PC-3 (cell line): ENCODE measurements around the gene MED13. TPM values are rescaled to one million over a fixed set of nuclear protein-coding genes. Genes with fewer than 3 reads are reported as not detected.

ENCODE experiments used
- ATAC-seq: fragments of 200-7000 bp; cut with Tn5 transposase; 2 replicates; pipeline ENCODE4 v1.9.1; 2020; ENCODE audit warnings: mild to moderate bottlenecking, moderate library complexity
- BruUV-seq: library from RNA; stranded (reverse); fragments of 400-500 nt; replicated peaks from 2 replicates; lab custom pipeline; 2021; lab: Mats Ljungman, UMichigan
- CTCF ChIA-PET: fragments of 300-600 bp; sonication (Branson Sonifier 250); formaldehyde crosslinking; loops from one replicate; lab custom pipeline; 2022; ENCODE audit warnings: antibody characterized with exemption; lab: Charles Lee
- POLR2A ChIA-PET: fragments of 300-600 bp; sonication (Branson Sonifier 250); formaldehyde crosslinking; loops from one replicate; lab custom pipeline; 2022; ENCODE audit warnings: antibody characterized with exemption; ENCODE audit not compliant: unreplicated experiment; lab: Charles Lee
- DNase-seq: peaks from one replicate; pipeline ENCODE4 v3.0.0-alpha.2; 2015
- H2AFZ ChIP-seq: fragments of 300-600 bp; sonication (generic); 2 replicates; pipeline ENCODE4 v1.6.0; 2016; ENCODE audit warnings: antibody characterized with exemption, low read length
- H3F3A ChIP-seq: fragments of 300-600 bp; sonication (generic); one replicate; pipeline ENCODE4 v1.6.0; 2017; ENCODE audit warnings: antibody characterized with exemption, low read length, control low read depth, mild to moderate bottlenecking; ENCODE audit not compliant: unreplicated experiment
- H3K27ac ChIP-seq: fragments of 300-600 bp; sonication (generic); 2 replicates; pipeline ENCODE4 v1.5.1; 2016; ENCODE audit warnings: mild to moderate bottlenecking, low read length
- H3K27me3 ChIP-seq: fragments of 300-600 bp; sonication (generic); 2 replicates; pipeline ENCODE4 v1.6.1; 2016; ENCODE audit warnings: low read length, mixed read lengths
- H3K36me3 ChIP-seq: fragments of 300-600 bp; sonication (generic); 2 replicates; pipeline ENCODE4 v1.6.1; 2016; ENCODE audit warnings: low read depth, mixed run types, low read length, mixed read lengths
- H3K4me1 ChIP-seq: fragments of 300-600 bp; sonication (generic); 2 replicates; pipeline ENCODE4 v1.5.1; 2016; ENCODE audit warnings: low read length; ENCODE audit not compliant: insufficient read depth
- H3K4me2 ChIP-seq: fragments of 300-600 bp; sonication (generic); 2 replicates; pipeline ENCODE4 v1.6.0; 2016; ENCODE audit warnings: low read length
- H3K4me3 ChIP-seq: fragments of 300-600 bp; sonication (generic); 2 replicates; pipeline ENCODE4 v1.5.1; 2016; ENCODE audit warnings: mild to moderate bottlenecking, low read length, mixed read lengths
- H3K79me2 ChIP-seq: fragments of 300-600 bp; sonication (generic); 2 replicates; pipeline ENCODE4 v1.6.1; 2017; ENCODE audit warnings: low read length, mixed read lengths
- H3K9ac ChIP-seq: fragments of 300-600 bp; sonication (generic); 2 replicates; pipeline ENCODE4 v1.6.0; 2016; ENCODE audit warnings: mild to moderate bottlenecking, low read length
- H3K9me2 ChIP-seq: fragments of 300-600 bp; sonication (generic); replicated peaks from 2 replicates; pipeline ENCODE4 v1.6.1; 2016; ENCODE audit warnings: mixed run types, low read length, mixed read lengths
- H3K9me3 ChIP-seq: fragments of 300-600 bp; sonication (generic); 2 replicates; pipeline ENCODE4 v1.6.1; 2016; ENCODE audit warnings: low read length, mixed read lengths
- H4K20me1 ChIP-seq: fragments of 300-600 bp; sonication (generic); 2 replicates; pipeline ENCODE4 v1.6.1; 2016; ENCODE audit warnings: low read length, mixed read lengths
- CTCF ChIP-seq: fragments of 300-600 bp; sonication (generic); conservative IDR thresholded peaks from 2 replicates; pipeline ENCODE4 v1.5.1; 2017; ENCODE audit warnings: antibody characterized with exemption, low read depth, mild to moderate bottlenecking, low read length
- EZH2 ChIP-seq: fragments of 300-600 bp; sonication (generic); IDR thresholded peaks from one replicate; pipeline ENCODE4 v1.6.1; 2017; ENCODE audit warnings: antibody characterized with exemption, mild to moderate bottlenecking, low read length; ENCODE audit not compliant: unreplicated experiment
- EZH2phosphoT487 ChIP-seq: fragments of 300-600 bp; sonication (generic); IDR thresholded peaks from 2 replicates; pipeline ENCODE4 v1.6.1; 2018; ENCODE audit warnings: mild to moderate bottlenecking, antibody characterized with exemption, low read length, borderline replicate concordance
- intact Hi-C: fragments of 100-400 bp; cut with micrococcal nuclease; formaldehyde crosslinking; loops from 2 replicates; pipeline ENCODE4 v1.9.0; 2023
- total RNA-seq: library from RNA; depleted of rRNA; stranded (reverse); fragments of >200 nt; gene quantifications from 2 replicates; pipeline ENCODE4 v1.2.3, GENCODE V29; 2014

MED13 gene
- total RNA-seq, 1 experiment from 2014 or later: 36.8 TPM

DNA sequence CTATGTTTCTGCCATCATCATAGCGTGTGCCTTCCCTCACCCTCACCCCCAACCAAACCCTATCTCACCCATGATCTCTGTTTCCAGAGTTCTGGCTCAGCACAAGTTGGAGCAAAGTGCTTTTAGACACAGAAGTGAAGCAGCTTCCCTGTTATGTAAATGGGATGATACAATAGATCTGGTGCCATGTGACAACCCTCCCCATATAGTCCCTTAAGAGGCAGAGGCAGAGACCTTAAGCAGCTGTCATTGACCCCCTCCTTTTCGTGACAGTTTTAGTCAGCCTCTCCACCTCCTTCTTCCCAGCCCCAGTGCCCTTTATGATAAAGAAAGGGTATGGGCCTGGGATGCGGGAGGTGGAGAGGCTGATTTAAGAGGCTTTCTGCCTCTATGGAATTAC is 40.3 kb upstream of the MED13 start:
- H3F3A ChIP-seq: no peaks in the 10 kb centered on the region
- H3K4me3 ChIP-seq: no peak overlapping the region
- ATAC-seq: no peak
- intact Hi-C loops: loop anchor here (5.0 kb wide), 3 partner anchors 108 to 468 kb away; no protein-coding TSS in a partner anchor
- TF ChIP-seq CTCF (no peak), EZH2 (no peak), EZH2phosphoT487 (no peak)
- no TSS peak for BruUV-seq
- H4K20me1 ChIP-seq: no peaks in the 10 kb centered on the region
- POLR2A ChIA-PET: no interaction called here
- H3K79me2 ChIP-seq: no peaks in the 10 kb centered on the region
- no peak overlapping the region for H2AFZ ChIP-seq
- no peak overlapping the region for H3K27ac ChIP-seq
- CTCF ChIA-PET: no interaction called here
- H3K9me3 ChIP-seq: no peaks in the 10 kb centered on the region
- DNase-seq: no peak
- H3K4me1 ChIP-seq: peaks cover 7% of the 10 kb centered on the region
- no peaks in the 10 kb centered on the region for H3K9me2 ChIP-seq
- H3K27me3 ChIP-seq: no peaks in the 10 kb centered on the region
- H3K36me3 ChIP-seq: no peaks in the 10 kb centered on the region
- no peak overlapping the region for H3K4me2 ChIP-seq
- no peak overlapping the region for H3K9ac ChIP-seq

DNA sequence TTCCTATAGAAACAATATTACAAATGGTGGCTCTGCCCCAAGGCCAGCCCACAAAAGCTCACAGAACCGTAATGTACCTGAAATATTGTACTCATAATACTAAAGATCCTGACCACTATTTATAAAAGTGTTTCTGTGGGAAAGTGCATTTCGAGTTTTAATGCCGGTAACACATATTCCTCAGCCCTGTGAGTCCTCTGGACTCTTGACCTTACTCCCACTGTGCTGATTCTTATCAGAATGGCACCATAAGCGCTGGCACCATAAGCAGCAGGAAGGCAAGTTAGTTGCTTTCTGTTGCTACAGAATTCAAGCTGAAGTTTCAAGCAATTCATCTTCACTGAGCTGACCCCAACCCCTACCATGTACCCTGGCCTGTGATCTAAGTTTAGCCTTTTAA is 36.4 kb upstream of the MED13 start:
- H3K9me3 ChIP-seq: no peaks in the 10 kb centered on the region
- no peak overlapping the region for H3K9ac ChIP-seq
- TF ChIP-seq EZH2 (no peak), CTCF (no peak)
- no peaks in the 10 kb centered on the region for H3K9me2 ChIP-seq
- no peak overlapping the region for H3K4me3 ChIP-seq
- H3K4me2 ChIP-seq: no peak overlapping the region
- no peaks in the 10 kb centered on the region for H3F3A ChIP-seq
- H3K4me1 ChIP-seq: no peaks in the 10 kb centered on the region
- no TSS peak for BruUV-seq
- H4K20me1 ChIP-seq: no peaks in the 10 kb centered on the region
- H3K36me3 ChIP-seq: no peaks in the 10 kb centered on the region
- ATAC-seq (no peak), DNase-seq (no peak)
- intact Hi-C loops: no loop called here
- H3K27ac ChIP-seq: no peak overlapping the region
- POLR2A ChIA-PET: no interaction called here
- no peak overlapping the region for H2AFZ ChIP-seq
- no peaks in the 10 kb centered on the region for H3K27me3 ChIP-seq
- CTCF ChIA-PET: interaction anchor here (0.6 kb wide), 1 partner anchor 109 kb away, joined by 3 read pairs; no protein-coding TSS in a partner anchor
- no peaks in the 10 kb centered on the region for H3K79me2 ChIP-seq

- Histone ChIP-seq H3K27ac (no peak overlapping the region), H3K4me3 (no peak overlapping the region), H3K4me1 (no peaks in the 10 kb centered on the region), H3K9me3 (no peaks in the 10 kb centered on the region), H3K79me2 (no peaks in the 10 kb centered on the region), H3F3A (no peaks in the 10 kb centered on the region), H2AFZ (no peak overlapping the region), H3K4me2 (no peak overlapping the region), H3K9me2 (no peaks in the 10 kb centered on the region), H3K36me3 (no peaks in the 10 kb centered on the region), H4K20me1 (no peaks in the 10 kb centered on the region), H3K9ac (no peak overlapping the region), H3K27me3 (no peaks in the 10 kb centered on the region)
- TF ChIP-seq CTCF: no peak
- no peak for TF ChIP-seq EZH2phosphoT487
- TF ChIP-seq EZH2: no peak
- CTCF ChIA-PET: no interaction called here
- BruUV-seq: no TSS peak
- DNase-seq: no peak
- POLR2A ChIA-PET: no interaction called here
- intact Hi-C loops: no loop called here
- ATAC-seq: no peak
These were observed 36.0 kb upstream of the MED13 start for GRCh38 chr17:62101090-62101489.
